GM12878 (cell line): ENCODE results near the gene HPSE2.

Experiments
- BACH1 ChIP-seq: fragments of 450-650 bp; IDR thresholded peaks from 2 replicates; pipeline ENCODE4 v1.6.1; 2017; ENCODE audit warnings: mild to moderate bottlenecking, borderline replicate concordance
- BCL3 ChIP-seq: IDR thresholded peaks from 2 replicates; pipeline ENCODE4 v1.6.1; 2011; ENCODE audit warnings: borderline replicate concordance, low read depth, mild to moderate bottlenecking, moderate library complexity, low read length; ENCODE audit not compliant: insufficient read depth, poor library complexity, severe bottlenecking
- EGR1 ChIP-seq, 2 experiments: IDR thresholded peaks; 1 replicate in 1 of 2; 2 replicates in 1 of 2; pipeline ENCODE4 v1.6.1; 2011 to 2012; ENCODE audit warnings: low read depth in 2 of 2, low read length in 2 of 2, borderline replicate concordance in 1 of 2, mild to moderate bottlenecking in 1 of 2, moderate library complexity in 1 of 2
- ELK1 ChIP-seq: IDR thresholded peaks from 2 replicates; pipeline ENCODE4 v1.6.1; 2012; ENCODE audit warnings: low read depth, low read length, improper control_type of control experiment
- EP300 ChIP-seq, 2 experiments: fragments of 150-350 bp in 1 of 2; IDR thresholded peaks; 2 replicates each; pipeline ENCODE4 v1.6.1; 2011 to 2012; ENCODE audit warnings: low read depth in 2 of 2, low read length in 2 of 2, borderline replicate concordance in 1 of 2, improper control_type of control experiment in 1 of 2, inconsistent platforms in 1 of 2; ENCODE audit not compliant: control insufficient read depth in 1 of 2
- EZH2 ChIP-seq: IDR thresholded peaks from 2 replicates; pipeline ENCODE4 v1.6.1; 2012; ENCODE audit warnings: low read depth, mild to moderate bottlenecking, control low read depth, inconsistent platforms, low read length, borderline replicate concordance; ENCODE audit not compliant: control insufficient read depth
- FOS ChIP-seq: IDR thresholded peaks from 3 replicates; pipeline ENCODE4 v1.6.1; 2011; ENCODE audit warnings: borderline replicate concordance; ENCODE audit not compliant: insufficient read length; ENCODE audit errors: extremely low read depth
- HCFC1 ChIP-seq: fragments of 150-350 bp; IDR thresholded peaks from 2 replicates; pipeline ENCODE4 v1.6.1; 2014; ENCODE audit warnings: low read length
- MXI1 ChIP-seq: fragments of 150-350 bp; IDR thresholded peaks from 2 replicates; pipeline ENCODE4 v1.6.1; 2011; ENCODE audit warnings: low read depth, mild to moderate bottlenecking, inconsistent platforms, low read length, improper control_type of control experiment
- REST ChIP-seq: IDR thresholded peaks from 2 replicates; pipeline ENCODE4 v1.6.1; 2012; ENCODE audit warnings: mild to moderate bottlenecking, low read depth, low read length
- STAT3 ChIP-seq: IDR thresholded peaks from 2 replicates; pipeline ENCODE4 v1.6.1; 2011; ENCODE audit warnings: low read depth, low read length, improper control_type of control experiment
- USF2 ChIP-seq: IDR thresholded peaks from 2 replicates; pipeline ENCODE4 v1.6.1; 2011; ENCODE audit warnings: low read depth, low read length, improper control_type of control experiment, borderline replicate concordance
- ZBTB33 ChIP-seq: fragments of 450-650 bp; IDR thresholded peaks from 2 replicates; pipeline ENCODE4 v1.6.1; 2017; ENCODE audit warnings: mild to moderate bottlenecking

GRCh38 chr10:98567391-98568133, 668.1 kb downstream of the HPSE2 start:
- TF ChIP-seq REST (no peak), MXI1 (no peak), USF2 (no peak), ZBTB33 (no peak), FOS (no peak), STAT3 (no peak), EP300 (IDR thresholded peaks at IDR 0.05; ENCODE audit: borderline replicate concordance in 1 of 2, control insufficient read depth in 1 of 2, low read depth in 2 of 2, low read length in 2 of 2) (no peak), BCL3 (no peak), HCFC1 (no peak), EZH2 (no peak), ELK1 (no peak), BACH1 (no peak), EGR1 (IDR thresholded peaks at IDR 0.05; ENCODE audit: borderline replicate concordance in 1 of 2, low read depth in 2 of 2, low read length in 2 of 2) (no peak)
